K562 (cell line): ENCODE results near the gene NOSIP. TPM values are rescaled to one million over a fixed set of nuclear protein-coding genes. Genes with fewer than 3 reads are reported as not detected.
A peak's percentile ranks its signal among the peaks of the same experiment; 100 is the strongest.

Experiments used
- ATF4 ChIP-seq: fragments of 450-650 bp; formaldehyde crosslinking; IDR thresholded peaks from 2 replicates; pipeline ENCODE4 v1.4.0; 2022; ENCODE audit warnings: mild to moderate bottlenecking, moderate library complexity
- BMI1 ChIP-seq: fragments of 150-350 bp; IDR thresholded peaks from 2 replicates; pipeline ENCODE4 v1.6.1; 2014; ENCODE audit warnings: low read length
- FOXM1 ChIP-seq, 2 experiments: fragments of 450-650 bp in 1 of 2; sonication (generic) in 1 of 2; formaldehyde crosslinking in 1 of 2; IDR thresholded peaks; 2 replicates each; pipeline versions ENCODE4 v1.6.1 to v1.9.0; 2017 to 2022; ENCODE audit warnings: low read depth in 2 of 2, mild to moderate bottlenecking in 2 of 2, missing genetic modification reagents in 1 of 2, moderate library complexity in 1 of 2
- HMGN3 ChIP-seq: IDR thresholded peaks from 2 replicates; pipeline ENCODE4 v1.6.1; 2011; ENCODE audit warnings: borderline replicate concordance, low read depth, mild to moderate bottlenecking, mixed read lengths, low read length; ENCODE audit not compliant: insufficient read length; ENCODE audit errors: extremely low read depth
- MITF ChIP-seq: IDR thresholded peaks from 2 replicates; pipeline ENCODE4 v1.6.1; 2014; ENCODE audit warnings: antibody characterized with exemption
- MLX ChIP-seq, 2 experiments: fragments of 450-650 bp in 1 of 2; sonication (generic) in 1 of 2; formaldehyde crosslinking; conservative IDR thresholded peaks; 2 replicates each; pipeline versions ENCODE4 v1.4.0 to v1.8.1; 2020 to 2022; ENCODE audit warnings: mild to moderate bottlenecking in 1 of 2, missing genetic modification reagents in 1 of 2
- NKRF ChIP-seq: fragments of 450-650 bp; IDR thresholded peaks from 2 replicates; pipeline ENCODE4 v1.6.1; 2016; ENCODE audit warnings: borderline replicate concordance
- PHF21A ChIP-seq: fragments of 450-650 bp; IDR thresholded peaks from 2 replicates; pipeline ENCODE4 v1.6.1; 2017; ENCODE audit warnings: low read depth, borderline replicate concordance
- RAD51 ChIP-seq: fragments of 450-650 bp; IDR thresholded peaks from 2 replicates; pipeline ENCODE4 v1.7.1; 2016; ENCODE audit warnings: low read depth, mild to moderate bottlenecking, borderline replicate concordance
- SAP30 ChIP-seq: fragments of 200-600 bp; sonication (generic); IDR thresholded peaks from 2 replicates; pipeline ENCODE4 v1.6.1; 2012; ENCODE audit warnings: borderline replicate concordance, low read depth, mild to moderate bottlenecking, moderate library complexity, low read length, control low read depth, inconsistent platforms; ENCODE audit not compliant: insufficient read depth, poor library complexity, severe bottlenecking
- SIN3A ChIP-seq, 2 experiments: fragments of 150-350 bp in 1 of 2; IDR thresholded peaks; 2 replicates each; pipeline ENCODE4 v1.6.1; 2011 to 2016; ENCODE audit warnings: borderline replicate concordance in 2 of 2, low read depth in 2 of 2, low read length in 2 of 2, mild to moderate bottlenecking in 2 of 2, moderate library complexity in 2 of 2; ENCODE audit not compliant: control insufficient read depth in 1 of 2
- ZMIZ1 ChIP-seq, 2 experiments: fragments of 150-350 bp in 1 of 2; IDR thresholded peaks; 2 replicates each; pipeline ENCODE4 v1.6.1; 2012 to 2016; ENCODE audit warnings: low read depth in 2 of 2, low read length in 2 of 2, mild to moderate bottlenecking in 1 of 2, moderate library complexity in 1 of 2
- ZNF395 ChIP-seq: fragments of 200-800 bp; sonication (Bioruptor generic); IDR thresholded peaks from 2 replicates; pipeline ENCODE4 v1.6.1; 2017; ENCODE audit warnings: missing genetic modification characterization, missing compliant biosample characterization
- ZNF436 ChIP-seq: fragments of 250-450, 450-650 bp; sonication (Bioruptor Pico); formaldehyde crosslinking; IDR thresholded peaks from 2 replicates; pipeline ENCODE4 v1.7.0; 2020; ENCODE audit warnings: mild to moderate bottlenecking
- polyA plus RNA-seq, 8 experiments: library from polyadenylated mRNA; depleted of rRNA in 4 of 8; stranded (reverse) in 5 of 8; unstranded in 3 of 8; fragments of >200 nt; fragmentation: Nextera tagmentation in 2 of 8; fragmentation: Illumina TruSeq in 1 of 8; extraction: Ambion mirVana in 2 of 8; extraction: Trizol in 1 of 8; gene quantifications; 2 replicates each; pipeline versions ENCODE4 v1.2.1 to v1.2.3, GENCODE V29; 2011 to 2014; ENCODE audit warnings: inconsistent platforms in 1 of 8, missing spikeins in 1 of 8
- total RNA-seq, 7 experiments: library from RNA; depleted of rRNA in 6 of 7; stranded (reverse); fragments of >200 nt in 6 of 7; fragmentation: Illumina TruSeq in 2 of 7; extraction: Trizol in 2 of 7; gene quantifications; 2 replicates each; pipeline versions ENCODE4 v1.2.1 to v1.2.3, GENCODE V29; 2011 to 2021; ENCODE audit warnings: low replicate concordance in 1 of 7

NOSIP gene
- total and polyA plus RNA-seq, 9 of the 15 experiments (the other 6 are each of a cell fraction or from before 2014, with no cell fraction given), result 14.4 to 153 (median 79.9) TPM

DNA sequence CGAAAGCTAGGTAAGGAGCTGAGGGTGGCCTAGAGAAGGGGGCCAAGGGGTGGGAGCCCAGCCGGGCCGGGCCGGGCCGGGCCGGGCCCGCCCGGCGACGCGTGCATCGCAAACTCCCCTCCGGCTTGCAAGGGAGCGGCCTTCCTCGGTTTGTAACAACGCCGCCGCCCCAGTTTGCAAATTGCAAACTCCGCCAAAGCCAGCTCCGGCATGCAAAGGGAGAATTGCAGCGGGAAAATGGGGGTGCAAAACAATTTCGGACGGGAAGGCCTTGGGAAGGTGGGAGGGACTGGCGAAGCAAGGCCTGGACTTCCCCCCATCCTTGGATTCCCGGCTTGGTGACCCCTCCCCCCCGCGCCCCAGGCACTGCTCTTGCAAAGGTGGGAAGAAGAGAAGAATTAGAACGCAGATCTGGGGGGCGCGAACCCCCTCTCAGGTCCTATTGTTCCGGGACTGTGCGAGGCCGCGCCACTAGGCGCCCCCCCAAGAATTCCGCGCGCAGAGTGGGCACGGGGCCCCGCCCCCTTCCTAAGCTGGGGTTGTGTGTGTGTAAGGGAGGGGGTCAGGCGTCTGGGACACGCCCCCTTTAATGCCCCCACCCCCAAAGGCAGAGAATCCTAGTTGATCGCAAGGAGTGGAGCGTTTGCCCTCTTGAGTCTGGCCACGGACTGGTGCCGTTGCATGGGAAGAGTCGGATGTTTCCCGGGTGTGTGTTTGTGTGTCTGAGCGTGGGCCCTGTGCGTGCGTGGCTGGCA lies 11.6 kb upstream of the NOSIP start (continued):
- TF ChIP-seq NKRF (0 out of 2 replicates have a peak, but pooled peaks have one; percentile 24), MLX (CRISPR knock-in tag; conservative IDR thresholded peaks at IDR 0.05) (no peak), MITF (no peak), ZNF436 (CRISPR knock-in tag) (no peak), ZNF395 (no peak; the same call in 1 of the 2 replicates), SAP30 (peak; percentile 52), PHF21A (no peak), BMI1 (no peak), FOXM1 (IDR thresholded peaks at IDR 0.05; ENCODE audit: low read depth) (no peak), FOXM1 (CRISPR knock-in tag; IDR thresholded peaks at IDR 0.05; ENCODE audit: low read depth) (no peak), SIN3A (IDR thresholded peaks at IDR 0.05; ENCODE audit: borderline replicate concordance in 2 of 2, control insufficient read depth in 1 of 2, low read depth in 2 of 2, low read length in 2 of 2) (peak; percentile 66 to 78; a peak in 2 of 4 replicates), RAD51 (no peak), HMGN3 (peak; percentile 36), ZMIZ1 (IDR thresholded peaks at IDR 0.05; ENCODE audit: low read depth in 2 of 2, low read length in 2 of 2) (no peak), ATF4 (CRISPR knock-in tag) (no peak)
